ENCODE data around the gene CSRP1.
"Not testable (repeated sequence)": the region's sequence is repeated elsewhere in the genome, so short reads cannot be mapped to it uniquely, and the experiment has no call there.

CSRP1 gene

DNA sequence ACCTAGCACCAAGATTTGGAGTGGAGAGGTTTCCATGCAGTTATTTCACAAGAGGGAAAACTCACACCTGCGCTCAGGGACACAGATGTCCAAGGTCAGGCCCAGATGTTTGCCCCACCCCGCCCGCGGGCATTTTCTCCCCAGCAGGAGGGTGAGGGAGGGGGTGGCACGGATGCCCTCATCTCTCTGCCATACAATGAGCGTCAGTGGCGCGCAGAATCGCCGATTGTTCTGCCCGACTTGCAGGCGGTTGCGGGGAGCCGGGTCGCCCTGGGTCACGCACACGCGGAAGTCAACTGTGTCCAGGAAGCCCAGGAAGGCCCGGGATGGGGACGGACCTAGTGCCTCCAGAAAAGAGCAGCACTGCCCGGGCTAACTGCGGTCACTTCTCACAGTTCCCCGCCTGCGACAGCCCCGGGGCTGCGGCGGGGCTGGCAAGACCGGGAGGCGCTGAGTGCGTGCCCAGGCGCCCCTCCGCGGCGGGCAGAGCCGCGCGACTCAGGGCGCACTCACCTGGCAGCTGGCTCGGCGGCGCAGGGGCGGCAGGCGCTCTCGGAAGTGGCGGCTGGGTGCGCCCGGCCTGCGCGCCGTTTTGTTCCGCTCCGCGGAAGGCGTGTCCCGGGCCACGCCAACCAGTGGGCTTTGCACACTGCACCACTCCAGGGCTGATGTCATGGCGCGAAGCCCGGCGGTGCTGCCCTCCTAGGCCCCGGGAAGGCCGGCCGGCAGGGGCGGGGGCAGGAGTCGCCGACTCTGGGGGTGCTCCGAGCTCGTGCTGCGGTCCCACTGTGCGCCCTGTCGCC is at the start of gene CSRP1:
TSS of gene CSRP1 (minus strand) at position 567 of the 803 bp plus-strand sequence. CDS start 10,820 bp downstream, outside the sequence.
- peak; percentile 84 for DNase-seq

DNA sequence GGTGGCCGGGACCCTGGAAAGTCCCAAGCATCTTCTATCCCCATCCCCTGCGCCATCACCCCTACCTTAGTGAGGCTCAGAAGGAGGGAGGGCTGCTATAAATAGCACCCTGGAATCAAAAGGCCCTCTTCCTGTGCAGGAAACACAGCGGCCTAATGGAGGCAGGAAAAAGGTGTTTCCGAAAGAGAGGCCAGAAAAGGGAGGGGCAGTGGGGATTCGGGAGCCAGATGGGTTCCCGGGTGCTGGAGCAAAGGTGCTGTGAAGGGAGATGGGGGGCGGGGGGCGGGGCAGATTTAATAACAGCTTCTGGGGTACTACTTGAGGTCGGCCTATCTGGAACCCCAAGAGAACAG is 48.6 kb upstream of the CSRP1 start:
- DNase-seq: no peak

GRCh38 chr1:201554789-201555592 is 48.1 kb upstream of the CSRP1 start:
- no peak for DNase-seq

DNA sequence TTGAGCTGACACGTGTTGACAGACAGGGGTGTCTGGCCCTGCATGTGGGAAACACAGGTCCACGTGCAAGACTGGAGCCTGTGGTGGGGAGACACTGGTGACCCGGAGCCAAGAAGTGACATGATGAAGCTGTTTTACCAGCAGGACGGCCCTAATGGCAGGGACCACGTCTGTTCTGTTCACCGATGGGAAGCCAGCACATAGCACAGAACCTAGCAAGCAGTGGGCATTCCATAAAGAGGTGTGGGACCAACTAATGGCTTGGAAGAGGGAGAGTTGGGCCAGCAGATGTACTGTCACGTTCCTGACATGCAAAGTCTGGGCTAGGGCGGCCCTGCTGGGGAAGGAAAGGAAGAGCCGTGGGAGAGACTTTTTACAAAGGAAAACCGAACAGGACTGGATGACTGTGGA is 47.3 kb upstream of the CSRP1 start:
- no peak for DNase-seq

- DNase-seq: no peak
Measured at GRCh38 chr1:201553496-201554189, 46.7 kb upstream of the CSRP1 start.

- DNase-seq: no peak
Measured at GRCh38 chr1:201552941-201553351, 46.0 kb upstream of the CSRP1 start.

DNA sequence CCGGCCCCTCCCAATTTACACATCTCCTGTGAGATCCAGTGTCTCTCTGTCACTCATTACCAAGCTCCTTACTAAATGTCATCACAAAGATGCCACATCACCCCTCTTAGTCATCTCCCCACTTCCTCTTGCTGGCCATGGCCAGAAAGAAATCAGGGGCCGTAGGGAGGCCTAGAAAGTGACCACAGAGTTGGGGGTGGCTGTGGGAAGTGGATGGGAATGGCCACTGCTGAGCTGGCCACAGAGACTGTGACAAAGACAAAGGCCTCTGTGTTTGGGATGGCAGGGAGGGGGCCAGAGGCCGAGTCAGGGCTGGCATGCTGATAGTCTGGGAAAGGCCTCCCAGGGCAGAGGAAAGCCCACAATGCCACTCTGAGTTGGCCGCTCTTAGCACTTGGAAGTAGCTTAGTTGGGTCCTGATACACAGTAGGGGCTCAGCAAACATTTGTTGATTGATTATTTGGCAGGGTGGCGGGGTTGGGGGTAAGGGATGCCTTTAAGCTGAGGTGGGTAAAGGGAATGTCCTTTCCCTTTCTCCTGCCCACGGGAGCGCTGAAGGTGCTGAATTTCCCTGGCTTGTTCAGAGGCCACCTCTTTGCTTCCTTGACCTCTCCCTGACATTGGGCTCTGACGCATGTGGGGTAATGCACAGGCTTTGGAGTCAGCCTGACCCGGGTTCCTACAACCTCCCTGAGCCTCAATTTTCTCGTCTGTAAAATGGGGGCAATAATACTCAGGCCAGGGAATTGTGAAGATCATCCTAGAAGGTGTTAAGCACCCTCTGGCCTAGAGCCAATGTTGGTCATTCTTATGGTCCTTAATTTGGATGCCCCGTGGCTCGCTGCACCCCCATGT is 45.2 kb upstream of the CSRP1 start:
- DNase-seq: no peak

DNA sequence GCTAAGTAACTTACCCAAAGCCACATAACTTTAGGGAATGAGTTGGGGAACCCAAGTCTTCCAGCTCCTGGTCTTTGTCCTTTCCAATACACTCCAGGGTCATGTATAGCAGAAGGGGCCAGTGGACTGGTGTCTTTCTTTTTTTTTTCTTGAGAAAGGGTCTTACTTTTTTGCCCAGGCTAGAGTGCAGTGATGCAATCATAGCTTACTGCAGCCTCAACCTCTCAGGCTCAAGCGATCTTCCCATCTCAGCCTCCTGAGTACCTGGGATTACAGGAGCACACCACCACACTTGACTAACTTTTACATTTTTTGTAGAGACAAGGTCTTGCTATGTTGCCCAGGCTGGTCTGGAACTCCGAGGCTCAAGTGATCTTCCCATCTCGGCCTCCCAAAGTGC is 44.2 kb upstream of the CSRP1 start:
- no peak for DNase-seq

- not testable (repeated sequence) for DNase-seq
Measured at GRCh38 chr1:201549522-201549921, 42.6 kb upstream of the CSRP1 start.

DNA sequence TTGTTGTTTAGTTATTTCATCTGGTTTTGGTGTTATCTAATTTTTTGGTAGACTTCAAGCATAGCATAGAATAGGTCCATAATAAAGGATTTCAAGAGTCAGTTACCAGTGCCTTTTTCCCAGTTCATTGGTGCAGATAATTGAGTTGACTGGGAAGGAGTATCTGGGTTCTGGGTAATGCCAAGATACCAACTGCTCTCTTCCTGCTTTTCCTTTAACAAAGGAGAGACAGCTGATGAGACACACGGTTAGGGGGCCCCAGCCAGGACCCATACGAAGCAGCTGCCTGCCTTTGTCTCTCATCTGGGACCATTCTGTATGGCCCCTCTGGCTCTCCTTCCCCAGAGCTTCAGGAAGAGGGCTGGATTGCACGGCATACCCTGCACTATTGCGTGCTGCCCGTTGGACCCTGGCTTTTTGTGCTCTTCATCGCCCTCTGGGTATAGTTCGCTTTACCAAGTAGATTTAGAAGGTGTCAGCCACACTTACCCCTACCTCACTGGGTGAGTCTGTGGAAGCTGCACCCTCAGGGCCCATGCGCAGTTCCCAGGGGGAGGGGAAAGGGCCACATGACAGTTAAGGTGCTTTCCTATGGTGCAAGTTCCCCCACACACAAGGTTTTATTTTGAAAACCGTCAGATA is 39.0 kb upstream of the CSRP1 start:
- no peak for DNase-seq

DNA sequence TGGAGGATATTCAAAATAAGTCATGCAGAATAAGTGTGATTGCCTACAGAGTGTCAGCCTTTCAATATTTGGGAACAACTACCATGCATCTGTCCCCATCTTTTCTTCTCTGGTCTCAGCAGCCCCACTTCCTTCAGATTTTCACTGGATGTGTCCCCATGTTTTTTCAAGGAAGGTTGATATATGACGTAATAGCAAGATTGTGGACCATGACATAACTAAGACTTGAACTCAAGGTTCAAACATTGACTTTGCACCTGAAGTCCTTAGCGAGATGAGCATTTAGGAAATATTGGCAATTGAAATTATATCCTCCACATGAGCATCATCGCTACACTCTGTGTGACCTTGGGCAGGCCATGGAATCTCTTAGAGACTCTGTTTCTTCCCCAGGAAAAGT is 37.8 kb upstream of the CSRP1 start:
- DNase-seq: no peak

- no peak for DNase-seq
Measured at GRCh38 chr1:201543871-201544642, 37.1 kb upstream of the CSRP1 start.

DNA sequence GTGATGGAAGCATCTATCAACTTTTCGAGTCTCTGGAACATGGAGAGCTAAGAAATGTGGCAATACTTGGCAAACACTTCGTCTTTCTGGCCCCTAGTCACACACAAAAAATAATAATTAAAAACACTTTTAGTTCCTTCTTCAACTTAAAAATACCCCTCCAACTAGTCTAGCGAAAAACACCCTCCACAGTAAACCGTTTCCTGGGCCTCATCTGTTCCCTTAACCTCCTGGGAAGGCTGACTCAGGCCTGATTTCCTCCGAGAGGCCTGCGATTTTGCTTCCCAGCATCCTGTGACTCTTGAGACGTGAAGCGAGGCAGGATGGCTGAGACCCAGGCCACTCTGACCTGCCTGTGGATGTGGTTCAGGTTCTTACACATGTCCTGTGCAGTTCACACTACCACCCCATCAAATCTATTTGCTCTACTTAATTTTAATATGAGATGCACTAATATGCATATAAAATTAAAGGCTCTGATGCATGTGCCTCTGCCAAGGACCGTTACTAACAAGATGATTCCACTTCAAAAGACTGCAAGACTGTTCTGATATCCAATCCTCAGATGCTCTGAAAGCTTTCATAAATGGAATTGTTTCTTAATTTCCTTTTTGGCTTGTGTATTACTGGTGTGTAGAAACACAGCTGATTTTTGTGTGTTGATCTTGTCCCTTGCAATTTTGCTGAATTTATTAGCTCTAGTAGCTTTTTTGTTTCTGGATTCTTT is 35.5 kb upstream of the CSRP1 start:
- no peak for DNase-seq

DNA sequence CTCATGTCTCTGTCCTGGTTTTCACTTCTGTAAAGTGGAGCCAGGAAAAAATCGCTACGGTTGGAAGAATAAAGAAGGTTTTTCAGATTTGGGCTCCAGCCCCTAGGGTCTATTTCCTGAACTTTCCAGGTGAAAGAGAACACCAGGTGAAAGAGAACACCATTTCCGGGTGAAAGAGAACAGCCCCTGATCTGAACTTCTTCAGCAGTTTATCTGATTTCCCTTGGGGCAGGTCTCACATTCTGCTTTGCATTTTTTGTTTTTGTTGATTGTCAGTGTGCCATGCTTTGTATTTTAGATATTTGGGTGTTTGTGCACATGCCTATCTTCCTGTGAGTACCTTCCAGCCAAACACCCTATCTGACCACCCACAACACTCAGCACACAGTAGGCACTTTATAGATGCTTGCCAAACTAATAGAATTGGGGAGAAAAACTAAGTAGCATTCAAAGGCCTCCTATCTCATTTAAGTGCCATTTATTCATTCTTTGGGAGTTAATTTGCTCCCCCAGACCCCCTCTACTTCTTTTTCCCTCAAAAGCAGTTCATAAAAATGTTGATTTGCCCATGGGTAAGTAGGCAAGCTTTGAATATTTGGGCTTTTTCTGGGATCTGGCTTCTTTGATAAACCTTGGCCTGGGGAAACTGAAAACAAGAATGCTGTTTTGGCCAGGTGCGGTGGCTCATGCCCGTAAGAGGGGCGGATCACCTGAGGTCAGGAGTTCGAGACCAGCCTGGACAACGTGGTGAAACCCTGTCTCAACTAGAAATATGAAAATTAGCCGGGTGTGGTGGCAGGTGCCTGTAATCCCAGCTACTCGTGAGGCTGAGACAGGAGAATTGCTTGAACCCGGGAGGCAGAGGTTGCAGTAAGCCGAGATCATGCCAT is 34.2 kb upstream of the CSRP1 start:
- DNase-seq: no peak

DNA sequence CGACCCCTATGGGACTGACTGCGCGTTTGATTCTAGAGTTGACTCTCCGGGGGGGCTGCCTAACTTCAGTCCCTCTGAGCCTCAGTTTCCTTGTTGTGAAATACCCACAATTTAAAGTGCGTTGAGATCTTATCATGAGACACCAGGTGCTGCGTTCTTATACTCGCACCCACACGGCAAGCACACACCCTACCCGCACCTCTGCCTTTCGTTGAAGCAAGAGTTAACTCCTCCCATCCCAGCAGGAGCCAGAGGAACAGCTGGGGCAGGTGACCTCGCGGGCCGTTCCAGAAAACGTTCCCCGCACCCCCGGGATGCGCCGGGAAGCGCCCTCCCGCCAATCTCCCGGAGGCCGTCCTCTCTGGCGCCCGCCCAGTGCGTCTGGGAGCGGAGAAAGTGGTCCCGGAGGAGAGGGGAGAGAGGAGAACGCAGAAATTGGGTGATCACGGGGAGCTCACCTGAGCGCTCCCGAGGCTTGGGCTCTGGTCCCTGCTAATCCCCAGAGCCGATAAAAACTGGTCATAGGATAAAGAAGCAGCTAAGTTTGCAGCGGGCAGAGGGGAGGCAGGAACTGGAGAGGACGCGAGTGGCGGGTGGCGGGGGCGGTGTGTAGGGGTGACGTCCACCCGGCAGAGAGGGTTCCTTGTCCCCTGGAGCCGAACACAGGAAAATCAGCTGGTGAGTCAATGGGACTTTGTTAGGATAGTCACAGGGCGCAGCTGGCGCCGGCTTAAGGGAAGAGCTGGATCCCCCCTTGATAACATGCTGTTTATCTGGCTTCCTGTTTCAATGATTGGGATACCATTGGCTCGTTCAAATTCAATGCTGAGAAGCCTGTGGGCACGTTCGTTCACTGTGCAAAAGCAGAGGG is 32.9 kb upstream of the CSRP1 start:
- DNase-seq: no peak

GRCh38 chr1:201538612-201539551 is 32.0 kb upstream of the CSRP1 start, which contains the start of gene NAV1:
Gene NAV1 (plus strand): TSS chr1:201539127. CDS start chr1:201622885, 83,758 bp downstream.
- no peak for DNase-seq
